Large intestine (tissue), 3 donors: Measurements from ENCODE around the gene METRN. TPM values are rescaled to one million over a fixed set of nuclear protein-coding genes. Genes with fewer than 3 reads are reported as not detected.
A peak's percentile ranks its signal among the peaks of the same experiment; 100 is the strongest.

Experiments used
- DNase-seq, 2 donors: peaks; one replicate each; pipeline versions ENCODE4 v3.0.0 to v3.0.0-alpha.2; 2013
- H3K27ac ChIP-seq: one replicate; pipeline ENCODE4 v1.5.1; 2013; ENCODE audit warnings: low read length
- H3K27me3 ChIP-seq: 2 replicates; pipeline ENCODE4 v1.6.1; 2013; ENCODE audit warnings: low read length; ENCODE audit not compliant: control insufficient read depth, insufficient read depth
- H3K36me3 ChIP-seq: 2 replicates; pipeline ENCODE4 v1.6.1; 2013; ENCODE audit warnings: low read length; ENCODE audit not compliant: control insufficient read depth, insufficient read depth
- H3K4me1 ChIP-seq: one replicate; pipeline ENCODE4 v1.6.1; 2013; ENCODE audit warnings: low read length; ENCODE audit not compliant: control insufficient read depth, insufficient read depth
- H3K4me3 ChIP-seq: one replicate; pipeline ENCODE4 v1.5.1; 2013; ENCODE audit warnings: low read length
- H3K9me3 ChIP-seq: one replicate; pipeline ENCODE4 v1.6.1; 2013; ENCODE audit warnings: mild to moderate bottlenecking, low read depth, low read length, moderate library complexity; ENCODE audit not compliant: control insufficient read depth
- WGBS: methylation state at CpG from one replicate; pipeline ENCODE4 v1.1.5; 2013; ENCODE audit warnings: low lambda C conversion rate; ENCODE audit not compliant: insufficient coverage; 5-methylcytosine and 5-hydroxymethylcytosine counted together
- polyA plus RNA-seq: library from polyadenylated mRNA; unstranded; fragments of 120-200 nt; gene quantifications from one replicate; pipeline ENCODE4 v1.2.1, GENCODE V29; 2013

Gene METRN
- polyA plus RNA-seq, 1 donor, result 18.9 TPM

GRCh38 chr16:677316-678190 is 37.4 kb upstream of the METRN start:
- H3K27me3 ChIP-seq, result peaks cover 4% of the 10 kb centered on the region
- peaks cover 45% of the 10 kb centered on the region for H3K4me1 ChIP-seq
- H3K27ac ChIP-seq, result no peak overlapping the region
- no CpG with 5 or more reads among the region's 57 CpGs for WGBS
- no peak overlapping the region for H3K4me3 ChIP-seq
- H3K9me3 ChIP-seq, result peaks cover 3% of the 10 kb centered on the region
- H3K36me3 ChIP-seq, result peaks cover 23% of the 10 kb centered on the region
- no peak for DNase-seq

GRCh38 chr16:678209-678857 is 36.6 kb upstream of the METRN start:
- DNase-seq, result no peak
- peaks cover 53% of the 10 kb centered on the region for H3K4me1 ChIP-seq
- no peak overlapping the region for H3K27ac ChIP-seq

GRCh38 chr16:678858-679813 is 35.8 kb upstream of the METRN start:
- WGBS, result no CpG with 5 or more reads among the region's 52 CpGs
- H3K27ac ChIP-seq, result peak overlapping the region; percentile 91
- DNase-seq, result peak; percentile 68 to 82
- H3K27me3 ChIP-seq, result peaks cover 4% of the 10 kb centered on the region
- H3K9me3 ChIP-seq, result peaks cover 3% of the 10 kb centered on the region
- peak overlapping the region; percentile 48 for H3K4me3 ChIP-seq
- peaks cover 19% of the 10 kb centered on the region for H3K36me3 ChIP-seq
- peaks cover 57% of the 10 kb centered on the region for H3K4me1 ChIP-seq

More at GRCh38 chr16:678209-678857, 36.6 kb upstream of the METRN start:
- peaks cover 25% of the 10 kb centered on the region for H3K36me3 ChIP-seq
- no CpG with 5 or more reads among the region's 21 CpGs for WGBS
- peaks cover 3% of the 10 kb centered on the region for H3K9me3 ChIP-seq
- H3K4me3 ChIP-seq, result no peak overlapping the region
- H3K27me3 ChIP-seq, result peaks cover 4% of the 10 kb centered on the region

- H3K36me3 ChIP-seq, result peaks cover 19% of the 10 kb centered on the region
- peaks cover 6% of the 10 kb centered on the region for H3K9me3 ChIP-seq
- peaks cover 4% of the 10 kb centered on the region for H3K27me3 ChIP-seq
- H3K27ac ChIP-seq, result peak within 1 kb of the TSS; percentile 96
- peak; percentile 75 to 87 for DNase-seq
- H3K4me3 ChIP-seq, result peak within 1 kb of the TSS; percentile 82
- no CpG with 5 or more reads among the region's 91 CpGs for WGBS
- peaks cover 51% of the 10 kb centered on the region for H3K4me1 ChIP-seq
These were observed 34.9 kb upstream of the METRN start, which contains the start of gene STUB1 for GRCh38 chr16:679814-680624. Gene STUB1, plus strand, starts transcription at chr16:680410. Its CDS starts 116 bp downstream, at chr16:680526.

GRCh38 chr16:680625-680945 is 34.3 kb upstream of the METRN start:
- peak overlapping the region; percentile 43 for H3K27ac ChIP-seq
- peak overlapping the region; percentile 82 for H3K4me3 ChIP-seq
- peaks cover 24% of the 10 kb centered on the region for H3K36me3 ChIP-seq
- peaks cover 10% of the 10 kb centered on the region for H3K9me3 ChIP-seq
- WGBS, result no CpG with 5 or more reads among the region's 38 CpGs
- DNase-seq, result no peak
- peaks cover 2% of the 10 kb centered on the region for H3K27me3 ChIP-seq
- H3K4me1 ChIP-seq, result peaks cover 47% of the 10 kb centered on the region

GRCh38 chr16:680967-681745 is 33.8 kb upstream of the METRN start:
- WGBS, result no CpG with 5 or more reads among the region's 44 CpGs
- peak overlapping the region; percentile 43 for H3K27ac ChIP-seq
- peaks cover 25% of the 10 kb centered on the region for H3K36me3 ChIP-seq
- H3K9me3 ChIP-seq, result peaks cover 8% of the 10 kb centered on the region
- no peak for DNase-seq
- H3K27me3 ChIP-seq, result peaks cover 2% of the 10 kb centered on the region
- peaks cover 43% of the 10 kb centered on the region for H3K4me1 ChIP-seq
- peak overlapping the region; percentile 82 for H3K4me3 ChIP-seq

GRCh38 chr16:681746-682427 is 33.0 kb upstream of the METRN start:
- Histone ChIP-seq H3K4me1 (peaks cover 36% of the 10 kb centered on the region), H3K27me3 (peaks cover 2% of the 10 kb centered on the region), H3K4me3 (peak overlapping the region; percentile 82), H3K36me3 (peaks cover 30% of the 10 kb centered on the region), H3K27ac (no peak overlapping the region), H3K9me3 (peaks cover 9% of the 10 kb centered on the region)
- DNase-seq, result no peak
- WGBS, result no CpG with 5 or more reads among the region's 28 CpGs

GRCh38 chr16:682493-683395 is 32.2 kb upstream of the METRN start:
- WGBS, result no CpG with 5 or more reads among the region's 36 CpGs
- Histone ChIP-seq H3K27ac (no peak overlapping the region), H3K9me3 (peaks cover 12% of the 10 kb centered on the region), H3K36me3 (peaks cover 34% of the 10 kb centered on the region), H3K27me3 (no peaks in the 10 kb centered on the region), H3K4me3 (peak overlapping the region; percentile 60), H3K4me1 (peaks cover 32% of the 10 kb centered on the region)
- DNase-seq, result no peak
